Right lobe of liver (tissue), 6 donors: Measurements from ENCODE around the gene SFSWAP. TPM values are rescaled to one million over a fixed set of nuclear protein-coding genes. Genes with fewer than 3 reads are reported as not detected.
A peak's percentile ranks its signal among the peaks of the same experiment; 100 is the strongest.

ENCODE experiments used
- ATAC-seq, 4 donors: fragments of 200-7000 bp; cut with Tn5 transposase; one replicate each; pipeline ENCODE4 v1.9.1; 2020; ENCODE audit warnings: mild to moderate bottlenecking in 4 of 4, moderate library complexity in 4 of 4
- DNase-seq, 3 donors: peaks; one replicate each; pipeline ENCODE4 v3.0.0-alpha.2; 2020
- H3K27ac ChIP-seq, 3 donors: fragments of 200-600 bp; one replicate each; pipeline ENCODE4 v1.8.0; 2022
- H3K27me3 ChIP-seq, 2 donors: fragments of 200-600 bp; one replicate each; pipeline ENCODE4 v1.8.0; 2022
- H3K36me3 ChIP-seq, 4 donors: fragments of 200-600 bp; sonication (generic) in 1 of 4; one replicate each; pipeline versions ENCODE4 v1.5.1 to v1.8.0; 2017 to 2022; ENCODE audit warnings: control low read depth in 1 of 4
- H3K4me1 ChIP-seq, 4 donors: fragments of 200-600 bp; sonication (generic) in 1 of 4; one replicate each; pipeline versions ENCODE4 v1.5.1 to v1.8.0; 2017 to 2022; ENCODE audit warnings: control low read depth in 1 of 4
- H3K4me3 ChIP-seq, 3 donors: fragments of 200-600 bp; one replicate each; pipeline ENCODE4 v1.8.0; 2022
- H3K9me3 ChIP-seq, 4 donors: fragments of 200-600 bp; sonication (generic) in 1 of 4; one replicate each; pipeline versions ENCODE4 v1.5.1 to v1.8.0; 2017 to 2022; ENCODE audit warnings: control low read depth in 1 of 4
- CTCF ChIP-seq, 4 donors: fragments of 200-600 bp in 3 of 4; fragments of 450-650 bp in 1 of 4; IDR thresholded peaks; one replicate each; pipeline versions ENCODE4 v1.5.1 to v1.8.0; 2016 to 2022; ENCODE audit warnings: antibody characterized with exemption in 4 of 4, mild to moderate bottlenecking in 2 of 4
- POLR2A ChIP-seq: fragments of 450-650 bp; IDR thresholded peaks from one replicate; pipeline ENCODE4 v1.6.1; 2017; ENCODE audit warnings: antibody characterized with exemption, mild to moderate bottlenecking
- WGBS: methylation state at CpG from one replicate; pipeline ENCODE4 v1.1.6; 2018; ENCODE audit warnings: low coverage, low lambda C conversion rate; ENCODE audit not compliant: insufficient coverage; ENCODE audit errors: missing lambda C conversion rate; 5-methylcytosine and 5-hydroxymethylcytosine counted together
- intact Hi-C, 2 donors: fragments of 100-400 bp; cut with DNase I; formaldehyde crosslinking; loops; one replicate each; pipeline versions ENCODE4 v1.11.2 to v1.14.1; 2022
- total RNA-seq, 6 experiments: library from RNA; depleted of rRNA in 2 of 6; stranded (reverse); fragments of >200 nt in 2 of 6; fragmentation: NEBNext Ultra II Directional in 3 of 6; extraction: Animal tissue kit (Norgen Biotek cat#: 25700) in 3 of 6; gene quantifications; one replicate each; pipeline versions ENCODE4 v1.1.0 to v1.2.4, GENCODE V29; 2016 to 2023
- donor health status: DM: no; HTN: yes; CAD: no.
- donor health status: DM: no; HTN: no; CAD: no.
- donor health status: DM: no; HTN: no; CAD: no.
- donor health status: DM: no; HTN: yes; CAD: no.
- donor health status: DM: no; HTN: yes; CAD: no.

Gene SFSWAP
- total RNA-seq, 6 experiments from 2014 or later = 9.8 to 20.2 (median 13.1) TPM

DNA sequence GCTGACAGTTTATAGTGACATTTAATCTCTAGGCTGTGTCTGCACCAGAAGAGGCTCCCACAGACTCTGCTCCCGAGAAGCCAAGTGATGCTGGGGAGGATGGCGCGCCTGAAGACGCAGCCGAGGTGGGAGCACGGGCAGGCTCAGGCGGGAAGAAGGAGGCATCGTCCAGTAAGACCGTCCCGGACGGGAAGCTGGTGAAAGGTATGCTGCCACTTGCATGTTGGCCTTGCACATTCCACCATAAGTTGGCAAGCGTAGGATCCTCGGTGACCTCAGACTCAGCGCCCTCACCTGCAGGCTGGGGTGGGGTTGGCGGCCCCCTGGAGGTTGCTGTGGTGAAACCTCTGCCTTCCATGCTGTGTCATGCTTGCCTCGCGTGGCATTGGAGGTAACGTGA lies 45.6 kb downstream of the SFSWAP start:
- ATAC-seq = no peak
- H3K36me3 ChIP-seq = peaks cover 0 to 69% (median 36%) of the 10 kb centered on the region in 4 donors
- H3K9me3 ChIP-seq = no peaks in the 10 kb centered on the region

GRCh38 chr12:131757111-131757510 lies 46.2 kb downstream of the SFSWAP start:
- no peaks in the 10 kb centered on the region for H3K27me3 ChIP-seq
- no peaks in the 10 kb centered on the region for H3K9me3 ChIP-seq
- TF ChIP-seq POLR2A (no peak), CTCF (IDR thresholded peaks at IDR 0.05) (no peak)
- H3K4me1 ChIP-seq = no peaks in the 10 kb centered on the region
- WGBS = 97% methylated on average over 9 of the region's 17 CpGs
- intact Hi-C loops = no loop called here
- no peak for ATAC-seq
- no peak overlapping the region for H3K27ac ChIP-seq
- H3K4me3 ChIP-seq = no peak overlapping the region
- DNase-seq = no peak
- peaks cover 0 to 69% (median 38%) of the 10 kb centered on the region in 4 donors for H3K36me3 ChIP-seq

More for the DNA sequence above, 45.6 kb downstream of the SFSWAP start:
- 100% methylated on average over 6 of the region's 18 CpGs for WGBS
- Histone ChIP-seq H3K4me1 (no peaks in the 10 kb centered on the region), H3K27me3 (no peaks in the 10 kb centered on the region), H3K4me3 (no peak overlapping the region), H3K27ac (no peak overlapping the region)
- intact Hi-C loops = no loop called here
- DNase-seq = no peak
- no peak for TF ChIP-seq POLR2A
- no peak for TF ChIP-seq CTCF (IDR thresholded peaks at IDR 0.05)

GRCh38 chr12:131758016-131758739 lies 47.3 kb downstream of the SFSWAP start:
- 98% methylated on average over 7 of the region's 11 CpGs for WGBS

GRCh38 chr12:131759176-131759575 lies 48.3 kb downstream of the SFSWAP start:
- peaks cover 0 to 70% (median 29%) of the 10 kb centered on the region in 4 donors for H3K36me3 ChIP-seq
- ATAC-seq = no peak
- TF ChIP-seq CTCF (IDR thresholded peaks at IDR 0.05) (no peak), POLR2A (no peak)

More at GRCh38 chr12:131758016-131758739, 47.3 kb downstream of the SFSWAP start:
- TF ChIP-seq CTCF (IDR thresholded peaks at IDR 0.05) = no peak
- TF ChIP-seq POLR2A = no peak
- intact Hi-C loops = no loop called here
- H3K4me3 ChIP-seq = no peak overlapping the region
- no peaks in the 10 kb centered on the region for H3K9me3 ChIP-seq
- DNase-seq (no peak), ATAC-seq (peak in 1 of 4 donors; percentile 34)
- peaks cover 0 to 71% (median 35%) of the 10 kb centered on the region in 4 donors for H3K36me3 ChIP-seq
- H3K4me1 ChIP-seq = no peaks in the 10 kb centered on the region
- H3K27me3 ChIP-seq = no peaks in the 10 kb centered on the region
- no peak overlapping the region for H3K27ac ChIP-seq

More at GRCh38 chr12:131759176-131759575, 48.3 kb downstream of the SFSWAP start:
- H3K4me1 ChIP-seq = no peaks in the 10 kb centered on the region
- intact Hi-C loops = no loop called here
- 97% methylated on average over 6 of the region's 8 CpGs for WGBS
- H3K9me3 ChIP-seq = no peaks in the 10 kb centered on the region
- no peak for DNase-seq
- H3K4me3 ChIP-seq = no peak overlapping the region
- H3K27ac ChIP-seq = no peak overlapping the region
- H3K27me3 ChIP-seq = no peaks in the 10 kb centered on the region
